Activated T-helper 17 cell treated with anti-CD3 and anti-CD28 coated beads, Interleukin-2, amount 50 U/mL, for 72 hours (primary cell): ENCODE results near the gene ABHD6. TPM values are rescaled to one million over a fixed set of nuclear protein-coding genes. Genes with fewer than 3 reads are reported as not detected.
A peak's percentile ranks its signal among the peaks of the same experiment; 100 is the strongest.

ENCODE experiments used
- ATAC-seq: fragments of 150-1000 bp; cut with Tn5 transposase; replicated peaks from 2 replicates; pipeline ENCODE4 v1.10.0; 2021; ENCODE audit warnings: mild to moderate bottlenecking, moderate library complexity
- H3K27ac Mint-ChIP-seq: one replicate; pipeline ENCODE4 v1.8.0; 2022; ENCODE audit warnings: mixed read lengths
- H3K27me3 Mint-ChIP-seq: one replicate; pipeline ENCODE4 v1.8.0; 2022; ENCODE audit warnings: mixed read lengths
- H3K36me3 Mint-ChIP-seq: one replicate; pipeline ENCODE4 v1.8.0; 2022; ENCODE audit warnings: low read depth, mild to moderate bottlenecking, mixed read lengths
- H3K4me1 Mint-ChIP-seq: one replicate; pipeline ENCODE4 v1.8.0; 2022; ENCODE audit warnings: mixed read lengths
- H3K4me3 Mint-ChIP-seq: one replicate; pipeline ENCODE4 v1.8.0; 2022; ENCODE audit warnings: mild to moderate bottlenecking, mixed read lengths
- H3K9me3 Mint-ChIP-seq: one replicate; pipeline ENCODE4 v1.8.0; 2022; ENCODE audit warnings: mixed read lengths
- total RNA-seq, 2 donors: library from RNA; stranded (reverse); gene quantifications; one replicate each; pipeline ENCODE4 v1.2.3, GENCODE V29; 2022

The ABHD6 gene
- total RNA-seq, 2 donors from 2014 or later, result 1.8 to 4.9 TPM

DNA sequence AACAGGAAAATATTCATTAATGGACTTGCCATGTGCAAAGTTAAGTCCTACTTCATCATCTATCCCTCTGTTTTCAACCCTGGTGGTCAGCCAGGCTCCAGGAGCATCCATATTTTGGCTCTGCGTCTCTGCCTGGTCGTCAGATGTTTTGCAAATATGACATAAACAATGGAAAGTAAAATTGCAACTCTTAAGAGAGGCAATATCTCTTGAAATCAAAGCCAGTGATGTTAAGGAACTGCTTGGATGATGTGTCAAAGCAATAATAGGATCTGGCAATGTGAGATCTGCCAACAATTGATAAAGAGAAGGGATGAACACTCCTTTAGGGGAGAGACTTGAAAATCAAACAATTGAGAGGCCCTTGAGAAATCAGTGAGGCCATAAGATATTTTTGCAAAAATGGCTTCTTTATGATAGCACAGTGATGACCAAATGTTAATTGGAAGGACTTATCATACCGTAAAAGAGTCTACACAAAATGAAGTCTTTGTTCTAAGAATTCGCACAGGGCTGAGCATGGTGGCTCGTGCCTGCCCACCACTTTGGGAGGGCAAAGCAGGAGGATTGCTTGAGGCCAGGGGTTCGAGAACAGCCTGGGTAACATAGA lies 6.5 kb downstream of the ABHD6 start:
- ATAC-seq, result no peak
- no peaks in the 10 kb centered on the region for H3K27me3 Mint-ChIP-seq
- H3K27ac Mint-ChIP-seq, result no peak overlapping the region

GRCh38 chr3:58246148-58247047 lies 8.8 kb downstream of the ABHD6 start:
- ATAC-seq, result no peak
- Mint-ChIP-seq H3K36me3 (no peaks in the 10 kb centered on the region), H3K4me1 (no peaks in the 10 kb centered on the region), H3K4me3 (no peak overlapping the region), H3K9me3 (no peaks in the 10 kb centered on the region), H3K27me3 (no peaks in the 10 kb centered on the region), H3K27ac (no peak overlapping the region)

More for the DNA sequence above, 6.5 kb downstream of the ABHD6 start:
- H3K4me1 Mint-ChIP-seq, result no peaks in the 10 kb centered on the region
- H3K9me3 Mint-ChIP-seq, result no peaks in the 10 kb centered on the region
- H3K36me3 Mint-ChIP-seq, result no peaks in the 10 kb centered on the region
- no peak overlapping the region for H3K4me3 Mint-ChIP-seq

- H3K4me3 Mint-ChIP-seq, result no peak overlapping the region
- no peak overlapping the region for H3K27ac Mint-ChIP-seq
- H3K4me1 Mint-ChIP-seq, result no peaks in the 10 kb centered on the region
These were observed 11.9 kb downstream of the ABHD6 start for GRCh38 chr3:58249358-58250092.

GRCh38 chr3:58250093-58250707 lies 12.6 kb downstream of the ABHD6 start:
- Mint-ChIP-seq H3K36me3 (no peaks in the 10 kb centered on the region), H3K4me3 (no peak overlapping the region), H3K27ac (no peak overlapping the region), H3K9me3 (no peaks in the 10 kb centered on the region), H3K4me1 (no peaks in the 10 kb centered on the region), H3K27me3 (no peaks in the 10 kb centered on the region)
- no peak for ATAC-seq

More at GRCh38 chr3:58249358-58250092, 11.9 kb downstream of the ABHD6 start:
- H3K27me3 Mint-ChIP-seq, result no peaks in the 10 kb centered on the region
- no peaks in the 10 kb centered on the region for H3K9me3 Mint-ChIP-seq
- no peak for ATAC-seq
- H3K36me3 Mint-ChIP-seq, result no peaks in the 10 kb centered on the region

- no peak overlapping the region for H3K4me3 Mint-ChIP-seq
- peaks cover under 1% of the 10 kb centered on the region for H3K36me3 Mint-ChIP-seq
- ATAC-seq, result no peak
- H3K4me1 Mint-ChIP-seq, result no peaks in the 10 kb centered on the region
- H3K27ac Mint-ChIP-seq, result no peak overlapping the region
- H3K9me3 Mint-ChIP-seq, result no peaks in the 10 kb centered on the region
- no peaks in the 10 kb centered on the region for H3K27me3 Mint-ChIP-seq
These were observed 14.0 kb downstream of the ABHD6 start for GRCh38 chr3:58251631-58252035.

DNA sequence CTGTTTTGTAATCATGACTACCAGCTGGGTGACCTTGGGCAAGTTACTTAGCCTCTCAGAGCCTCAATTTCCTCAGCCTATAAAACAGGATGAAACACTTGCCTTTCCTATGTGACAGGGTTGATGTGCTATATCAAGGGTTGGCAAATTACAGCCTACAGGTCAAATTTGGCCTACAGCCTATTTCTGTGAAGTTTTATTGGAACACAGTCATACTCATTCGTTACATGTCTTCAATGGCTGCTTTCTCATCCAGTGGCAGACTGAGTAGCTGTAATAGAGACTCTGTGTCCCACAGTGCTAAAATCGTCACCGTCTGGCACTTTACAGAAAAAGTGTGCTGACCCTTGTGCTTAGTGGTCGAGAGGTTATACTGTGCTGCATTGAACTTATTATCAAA lies 16.6 kb downstream of the ABHD6 start:
- H3K27ac Mint-ChIP-seq, result no peak overlapping the region
- no peaks in the 10 kb centered on the region for H3K9me3 Mint-ChIP-seq
- peaks cover 20% of the 10 kb centered on the region for H3K36me3 Mint-ChIP-seq
- no peaks in the 10 kb centered on the region for H3K27me3 Mint-ChIP-seq
- H3K4me1 Mint-ChIP-seq, result no peaks in the 10 kb centered on the region
- no peak for ATAC-seq
- no peak overlapping the region for H3K4me3 Mint-ChIP-seq

DNA sequence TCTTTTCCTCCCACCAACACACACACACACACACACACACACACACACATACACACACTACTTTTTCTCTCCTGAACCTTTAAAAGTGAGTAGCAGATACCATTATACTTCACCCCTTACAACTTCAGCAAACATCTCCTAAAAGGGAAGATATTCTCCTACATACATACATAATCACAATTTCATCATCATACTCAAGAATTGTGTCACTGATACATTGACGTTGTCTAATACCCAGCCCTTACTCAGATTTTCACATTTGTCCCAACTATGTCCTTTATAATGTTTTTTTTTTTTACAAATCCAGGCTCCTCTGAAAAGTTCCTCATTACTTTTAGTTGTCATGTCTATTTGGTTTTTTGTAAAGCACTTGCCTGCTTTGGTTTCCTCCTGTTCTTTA lies 18.5 kb downstream of the ABHD6 start:
- Mint-ChIP-seq H3K4me3 (no peak overlapping the region), H3K4me1 (peaks cover 4% of the 10 kb centered on the region), H3K9me3 (no peaks in the 10 kb centered on the region), H3K36me3 (peaks cover 20% of the 10 kb centered on the region), H3K27ac (peak overlapping the region; percentile 13), H3K27me3 (no peaks in the 10 kb centered on the region)
- no peak for ATAC-seq

DNA sequence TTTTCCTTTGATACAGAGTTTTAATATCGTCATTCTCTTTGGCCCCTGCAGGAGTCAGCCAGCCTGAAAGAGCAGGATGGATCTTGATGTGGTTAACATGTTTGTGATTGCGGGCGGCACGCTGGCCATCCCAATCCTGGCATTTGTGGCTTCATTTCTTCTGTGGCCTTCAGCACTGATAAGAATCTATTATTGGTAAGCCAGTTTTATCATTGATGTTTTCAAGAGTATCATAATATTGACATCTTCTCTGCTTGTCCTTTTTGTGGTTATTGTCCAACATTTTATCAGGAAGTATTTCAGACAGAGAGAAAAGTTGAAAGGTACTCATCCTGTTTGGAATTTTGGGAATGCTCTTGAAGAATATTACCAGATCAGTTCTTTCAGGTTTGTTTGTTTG lies 18.9 kb downstream of the ABHD6 start:
- Mint-ChIP-seq H3K27ac (peak overlapping the region; percentile 13), H3K27me3 (no peaks in the 10 kb centered on the region), H3K9me3 (no peaks in the 10 kb centered on the region), H3K4me3 (no peak overlapping the region), H3K36me3 (peaks cover 20% of the 10 kb centered on the region), H3K4me1 (peaks cover 4% of the 10 kb centered on the region)
- ATAC-seq, result no peak

- no peak for ATAC-seq
- peaks cover 4% of the 10 kb centered on the region for H3K4me1 Mint-ChIP-seq
- H3K27ac Mint-ChIP-seq, result peak overlapping the region; percentile 20
- H3K9me3 Mint-ChIP-seq, result no peaks in the 10 kb centered on the region
- peaks cover 20% of the 10 kb centered on the region for H3K36me3 Mint-ChIP-seq
- no peak overlapping the region for H3K4me3 Mint-ChIP-seq
- H3K27me3 Mint-ChIP-seq, result no peaks in the 10 kb centered on the region
These were observed 20.9 kb downstream of the ABHD6 start for GRCh38 chr3:58258392-58259055.

- Mint-ChIP-seq H3K27me3 (no peaks in the 10 kb centered on the region), H3K36me3 (peaks cover 20% of the 10 kb centered on the region), H3K27ac (no peak overlapping the region), H3K4me3 (no peak overlapping the region), H3K4me1 (peaks cover 4% of the 10 kb centered on the region), H3K9me3 (no peaks in the 10 kb centered on the region)
- peak; percentile 96 for ATAC-seq
These were observed 22.7 kb downstream of the ABHD6 start for GRCh38 chr3:58260261-58260731.

DNA sequence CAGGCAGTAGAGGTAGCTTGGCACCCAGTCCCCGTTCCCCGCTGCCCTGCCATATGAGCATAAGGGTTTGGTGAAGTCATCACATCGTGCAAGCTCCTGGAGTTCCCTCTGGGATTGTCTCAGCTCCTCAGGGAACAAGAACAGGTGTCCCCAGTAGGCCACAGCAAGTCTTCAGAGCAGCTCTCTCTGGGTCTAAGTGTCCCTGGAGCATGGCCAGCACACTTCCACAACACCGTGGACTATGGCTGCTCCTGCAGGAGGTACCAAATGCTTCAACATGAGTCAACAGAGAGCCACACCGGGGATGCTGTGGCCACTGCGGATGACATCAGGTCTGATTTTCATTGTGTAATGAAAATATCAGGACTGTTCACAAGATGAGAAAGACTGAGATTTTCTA lies 23.1 kb downstream of the ABHD6 start:
- H3K36me3 Mint-ChIP-seq, result peaks cover 20% of the 10 kb centered on the region
- ATAC-seq, result peak; percentile 81
- no peaks in the 10 kb centered on the region for H3K27me3 Mint-ChIP-seq
- no peak overlapping the region for H3K27ac Mint-ChIP-seq
- peaks cover 4% of the 10 kb centered on the region for H3K4me1 Mint-ChIP-seq
- no peaks in the 10 kb centered on the region for H3K9me3 Mint-ChIP-seq
- H3K4me3 Mint-ChIP-seq, result no peak overlapping the region

GRCh38 chr3:58261954-58262666 lies 24.5 kb downstream of the ABHD6 start:
- Mint-ChIP-seq H3K4me3 (no peak overlapping the region), H3K9me3 (no peaks in the 10 kb centered on the region), H3K27me3 (no peaks in the 10 kb centered on the region), H3K36me3 (peaks cover 16% of the 10 kb centered on the region), H3K27ac (no peak overlapping the region), H3K4me1 (peaks cover 4% of the 10 kb centered on the region)
- no peak for ATAC-seq

GRCh38 chr3:58266577-58266976 lies 29.0 kb downstream of the ABHD6 start:
- H3K27me3 Mint-ChIP-seq, result no peaks in the 10 kb centered on the region
- no peaks in the 10 kb centered on the region for H3K4me1 Mint-ChIP-seq
- H3K36me3 Mint-ChIP-seq, result peaks cover 12% of the 10 kb centered on the region
- no peaks in the 10 kb centered on the region for H3K9me3 Mint-ChIP-seq
- no peak for ATAC-seq
- no peak overlapping the region for H3K4me3 Mint-ChIP-seq
- no peak overlapping the region for H3K27ac Mint-ChIP-seq
